Tibial nerve (tissue), 4 donors: ENCODE measurements around the gene SAA4. TPM values are rescaled to one million over a fixed set of nuclear protein-coding genes. Genes with fewer than 3 reads are reported as not detected.

Experiments
- DNase-seq, 2 donors: peaks; one replicate each; pipeline ENCODE4 v3.0.0-alpha.2; 2019; ENCODE audit warnings: low spot score in 2 of 2
- H3K27ac ChIP-seq, 4 donors: fragments of 200-600 bp; sonication (generic) in 3 of 4; one replicate each; pipeline ENCODE4 v1.5.1; 2017 to 2019; ENCODE audit warnings: mild to moderate bottlenecking in 1 of 4
- H3K27me3 ChIP-seq, 2 donors: fragments of 200-600 bp; sonication (generic) in 1 of 2; one replicate each; pipeline versions ENCODE4 v1.5.1 to v1.6.0; 2017 to 2019
- H3K36me3 ChIP-seq, 3 donors: fragments of 200-600 bp; sonication (generic); one replicate each; pipeline ENCODE4 v1.5.1; 2018 to 2019
- H3K4me1 ChIP-seq, 4 donors: fragments of 200-600 bp; sonication (generic) in 3 of 4; one replicate each; pipeline ENCODE4 v1.5.1; 2017 to 2019
- H3K4me3 ChIP-seq, 4 donors: fragments of 200-600 bp; sonication (generic) in 3 of 4; one replicate each; pipeline ENCODE4 v1.5.1; 2017 to 2019; ENCODE audit warnings: mild to moderate bottlenecking in 1 of 4, moderate library complexity in 1 of 4
- H3K9me3 ChIP-seq, 4 donors: fragments of 200-600 bp; sonication (generic) in 3 of 4; one replicate each; pipeline ENCODE4 v1.5.1; 2017 to 2019
- CTCF ChIP-seq, 5 experiments: fragments of 200-600 bp in 3 of 5; fragments of 450-650 bp in 2 of 5; sonication (generic) in 3 of 5; IDR thresholded peaks; one replicate each; pipeline ENCODE4 v1.5.1; 2016 to 2019; ENCODE audit warnings: antibody characterized with exemption in 5 of 5, mild to moderate bottlenecking in 3 of 5, moderate library complexity in 2 of 5
- EP300 ChIP-seq, 2 donors: sonication (generic); formaldehyde crosslinking; IDR thresholded peaks; one replicate each; pipeline ENCODE4 v1.6.1; 2017; ENCODE audit warnings: antibody characterized with exemption in 2 of 2, mild to moderate bottlenecking in 1 of 2
- POLR2A ChIP-seq, 2 donors: fragments of 450-650 bp; IDR thresholded peaks; one replicate each; pipeline ENCODE4 v1.6.1; 2017; ENCODE audit warnings: antibody characterized with exemption in 2 of 2, mild to moderate bottlenecking in 2 of 2, moderate library complexity in 2 of 2
- WGBS, 2 donors: methylation state at CpG; one replicate each; pipeline ENCODE4 v1.1.5; 2018; 5-methylcytosine and 5-hydroxymethylcytosine counted together
- total RNA-seq, 4 donors: library from RNA; depleted of rRNA; stranded (reverse); fragments of >200 nt; gene quantifications; one replicate each; pipeline ENCODE4 v1.1.0, GENCODE V29; 2016

SAA4 gene
- not detected for total RNA-seq

- no peak for TF ChIP-seq EP300 (IDR thresholded peaks at IDR 0.05)
- TF ChIP-seq POLR2A (IDR thresholded peaks at IDR 0.05), result no peak
- no peak for TF ChIP-seq CTCF (IDR thresholded peaks at IDR 0.05)
- no peaks in the 10 kb centered on the region for H3K4me1 ChIP-seq
- no peaks in the 10 kb centered on the region for H3K36me3 ChIP-seq
- no peak within 1 kb of the TSS for H3K27ac ChIP-seq
- no peak for DNase-seq
- H3K4me3 ChIP-seq, result no peak within 1 kb of the TSS
- no peaks in the 10 kb centered on the region for H3K27me3 ChIP-seq
- no peaks in the 10 kb centered on the region for H3K9me3 ChIP-seq
- 62 to 77% methylated on average over 2 of the region's 2 CpGs for WGBS, 2 donors
These were observed at the start of gene SAA4 for GRCh38 chr11:18236664-18237356. SAA4 (minus strand) TSS chr11:18236802; CDS start chr11:18235926, 876 bp downstream.

GRCh38 chr11:18285841-18286240, 49.2 kb upstream of the SAA4 start:
- Histone ChIP-seq H3K4me1 (no peaks in the 10 kb centered on the region), H3K4me3 (no peak overlapping the region), H3K36me3 (peaks cover 0 to 98% (median 0%) of the 10 kb centered on the region in 3 donors), H3K9me3 (no peaks in the 10 kb centered on the region), H3K27me3 (no peaks in the 10 kb centered on the region), H3K27ac (no peak overlapping the region)
- 97 to 100% methylated on average over 1 of the region's 1 CpG for WGBS, 2 donors
- no peak for DNase-seq
- TF ChIP-seq EP300 (IDR thresholded peaks at IDR 0.05) (no peak), POLR2A (IDR thresholded peaks at IDR 0.05) (no peak), CTCF (IDR thresholded peaks at IDR 0.05) (no peak)

GRCh38 chr11:18282626-18283025, 46.0 kb upstream of the SAA4 start:
- WGBS, 2 donors, result 84 to 86% methylated on average over 2 of the region's 2 CpGs
- Histone ChIP-seq H3K27me3 (no peaks in the 10 kb centered on the region), H3K27ac (no peak overlapping the region), H3K4me3 (no peak overlapping the region), H3K36me3 (peaks cover 0 to 96% (median 0%) of the 10 kb centered on the region in 3 donors), H3K9me3 (no peaks in the 10 kb centered on the region), H3K4me1 (peaks cover 0 to 5% (median 0%) of the 10 kb centered on the region in 4 donors)
- DNase-seq, result no peak
- TF ChIP-seq EP300 (IDR thresholded peaks at IDR 0.05) (no peak), CTCF (IDR thresholded peaks at IDR 0.05) (no peak), POLR2A (IDR thresholded peaks at IDR 0.05) (no peak)

- Histone ChIP-seq H3K9me3 (no peaks in the 10 kb centered on the region), H3K36me3 (peaks cover 0 to 95% (median 0%) of the 10 kb centered on the region in 3 donors), H3K27me3 (no peaks in the 10 kb centered on the region), H3K27ac (peak overlapping the region in 2 of 4 donors; percentile 22 to 29), H3K4me1 (peaks cover 0 to 5% (median 0%) of the 10 kb centered on the region in 4 donors), H3K4me3 (no peak overlapping the region)
- TF ChIP-seq CTCF (IDR thresholded peaks at IDR 0.05) (no peak), EP300 (IDR thresholded peaks at IDR 0.05) (no peak)
- no peak for DNase-seq
- 83% methylated on average over 4 of the region's 4 CpGs for WGBS, 2 donors
These were observed 43.9 kb upstream of the SAA4 start for GRCh38 chr11:18280438-18281045.

GRCh38 chr11:18277565-18278271, 41.1 kb upstream of the SAA4 start:
- peak overlapping the region in 2 of 4 donors; percentile 52 to 59 for H3K27ac ChIP-seq

More at GRCh38 chr11:18277565-18278271, 41.1 kb upstream of the SAA4 start:
- Histone ChIP-seq H3K27me3 (no peaks in the 10 kb centered on the region), H3K4me1 (peaks cover 0 to 5% (median 0%) of the 10 kb centered on the region in 4 donors), H3K9me3 (no peaks in the 10 kb centered on the region), H3K36me3 (peaks cover 0 to 81% (median 0%) of the 10 kb centered on the region in 3 donors), H3K4me3 (no peak overlapping the region)
- TF ChIP-seq CTCF (IDR thresholded peaks at IDR 0.05) (no peak), EP300 (IDR thresholded peaks at IDR 0.05) (peak in 1 of 2 donors; percentile 65), POLR2A (IDR thresholded peaks at IDR 0.05) (no peak)
- 84 to 87% methylated on average over 5 of the region's 5 CpGs for WGBS, 2 donors
- DNase-seq, result peak in 1 of 2 donors; percentile 60
